ENCODE data around the gene EIF3A. TPM values are rescaled to one million over a fixed set of nuclear protein-coding genes. Genes with fewer than 3 reads are reported as not detected.
A peak's percentile ranks its signal among the peaks of the same experiment; 100 is the strongest.

EIF3A gene
- polyA plus RNA-seq, 4 donors: 41.8 to 143 (median 52.8) TPM

- DNase-seq (peak in 1 of 2 donors; percentile 8), FAIRE-seq (no peak)
- no peaks in the 10 kb centered on the region for H3K9me3 ChIP-seq (ENCODE audit: control insufficient read depth in 2 of 2, insufficient read depth in 1 of 2, low read depth in 1 of 2, low read length in 1 of 2)
- peaks cover 1 to 7% (median 5%) of the 10 kb centered on the region in 3 donors for H3K4me1 ChIP-seq (ENCODE audit: control insufficient read depth in 3 of 3, insufficient read depth in 2 of 3, low read depth in 1 of 3, low read length in 2 of 3)
- H3K27ac ChIP-seq (ENCODE audit: low read depth in 1 of 3, low read length in 2 of 3): peak overlapping the region in 1 of 3 donors; percentile 99
- peaks cover 0 to 10% (median 0%) of the 10 kb centered on the region in 3 donors for H3K36me3 ChIP-seq (ENCODE audit: control insufficient read depth in 3 of 3, insufficient read depth in 2 of 3, low read depth in 1 of 3, low read length in 3 of 3)
- 6 to 19% (median 7%) methylated on average over 10 of the region's 10 CpGs for WGBS, 3 donors
- H3K4me3 ChIP-seq (ENCODE audit: low read depth in 1 of 3, low read length in 3 of 3): peak overlapping the region in 2 of 3 donors; percentile 91 to 99
- no peaks in the 10 kb centered on the region for H3K27me3 ChIP-seq (ENCODE audit: control insufficient read depth in 3 of 3, insufficient read depth in 3 of 3, low read length in 3 of 3)
Observed at GRCh38 chr10:119078422-119079179, 2.0 kb downstream of the EIF3A start.

- Histone ChIP-seq H3K27ac (ENCODE audit: low read depth in 1 of 3, low read length in 2 of 3) (no peak overlapping the region), H3K27me3 (ENCODE audit: control insufficient read depth in 3 of 3, insufficient read depth in 3 of 3, low read length in 3 of 3) (no peaks in the 10 kb centered on the region), H3K4me3 (ENCODE audit: low read depth in 1 of 3, low read length in 3 of 3) (no peak overlapping the region), H3K9me3 (ENCODE audit: control insufficient read depth in 2 of 2, insufficient read depth in 1 of 2, low read depth in 1 of 2, low read length in 1 of 2) (no peaks in the 10 kb centered on the region), H3K4me1 (ENCODE audit: control insufficient read depth in 3 of 3, insufficient read depth in 2 of 3, low read depth in 1 of 3, low read length in 2 of 3) (peaks cover 1 to 5% (median 4%) of the 10 kb centered on the region in 3 donors), H3K36me3 (ENCODE audit: control insufficient read depth in 3 of 3, insufficient read depth in 2 of 3, low read depth in 1 of 3, low read length in 3 of 3) (peaks cover 5 to 24% (median 12%) of the 10 kb centered on the region in 3 donors)
- no peak for FAIRE-seq
- no peak for DNase-seq
- 80 to 82% (median 80%) methylated on average over 6 of the region's 6 CpGs for WGBS, 3 donors
Observed at GRCh38 chr10:119073584-119073983, 7.0 kb downstream of the EIF3A start.

- H3K27me3 ChIP-seq (ENCODE audit: control insufficient read depth in 3 of 3, insufficient read depth in 3 of 3, low read length in 3 of 3): no peaks in the 10 kb centered on the region
- FAIRE-seq: no peak
- no peak overlapping the region for H3K4me3 ChIP-seq (ENCODE audit: low read depth in 1 of 3, low read length in 3 of 3)
- H3K36me3 ChIP-seq (ENCODE audit: control insufficient read depth in 3 of 3, insufficient read depth in 2 of 3, low read depth in 1 of 3, low read length in 3 of 3): peaks cover 14 to 45% (median 19%) of the 10 kb centered on the region in 3 donors
- DNase-seq: no peak
- H3K27ac ChIP-seq (ENCODE audit: low read depth in 1 of 3, low read length in 2 of 3): no peak overlapping the region
- H3K4me1 ChIP-seq (ENCODE audit: control insufficient read depth in 3 of 3, insufficient read depth in 2 of 3, low read depth in 1 of 3, low read length in 2 of 3): no peaks in the 10 kb centered on the region
- H3K9me3 ChIP-seq (ENCODE audit: control insufficient read depth in 2 of 2, insufficient read depth in 1 of 2, low read depth in 1 of 2, low read length in 1 of 2): no peaks in the 10 kb centered on the region
- WGBS, 3 donors: 93 to 94% (median 94%) methylated on average over 9 of the region's 9 CpGs
Observed at GRCh38 chr10:119070395-119071165, 10.0 kb downstream of the EIF3A start.

GRCh38 chr10:119061926-119062325 lies 18.7 kb downstream of the EIF3A start:
- DNase-seq (no peak), FAIRE-seq (no peak)
- H3K4me1 ChIP-seq (ENCODE audit: control insufficient read depth in 3 of 3, insufficient read depth in 2 of 3, low read depth in 1 of 3, low read length in 2 of 3): no peaks in the 10 kb centered on the region
- H3K27ac ChIP-seq (ENCODE audit: low read depth in 1 of 3, low read length in 2 of 3): no peak overlapping the region
- H3K4me3 ChIP-seq (ENCODE audit: low read depth in 1 of 3, low read length in 3 of 3): no peak overlapping the region
- 92 to 96% (median 94%) methylated on average over 2 of the region's 2 CpGs for WGBS, 3 donors
- no peaks in the 10 kb centered on the region for H3K9me3 ChIP-seq (ENCODE audit: control insufficient read depth in 2 of 2, insufficient read depth in 1 of 2, low read depth in 1 of 2, low read length in 1 of 2)
- H3K36me3 ChIP-seq (ENCODE audit: control insufficient read depth in 3 of 3, insufficient read depth in 2 of 3, low read depth in 1 of 3, low read length in 3 of 3): peaks cover 26 to 49% (median 31%) of the 10 kb centered on the region in 3 donors
- no peaks in the 10 kb centered on the region for H3K27me3 ChIP-seq (ENCODE audit: control insufficient read depth in 3 of 3, insufficient read depth in 3 of 3, low read length in 3 of 3)

GRCh38 chr10:119061352-119061751 lies 19.3 kb downstream of the EIF3A start:
- no peaks in the 10 kb centered on the region for H3K27me3 ChIP-seq (ENCODE audit: control insufficient read depth in 3 of 3, insufficient read depth in 3 of 3, low read length in 3 of 3)
- no peak overlapping the region for H3K4me3 ChIP-seq (ENCODE audit: low read depth in 1 of 3, low read length in 3 of 3)
- no peak for FAIRE-seq
- no peak for DNase-seq
- WGBS, 3 donors: 65 to 77% (median 76%) methylated on average over 1 of the region's 1 CpG
- peaks cover 27 to 44% (median 32%) of the 10 kb centered on the region in 3 donors for H3K36me3 ChIP-seq (ENCODE audit: control insufficient read depth in 3 of 3, insufficient read depth in 2 of 3, low read depth in 1 of 3, low read length in 3 of 3)
- H3K4me1 ChIP-seq (ENCODE audit: control insufficient read depth in 3 of 3, insufficient read depth in 2 of 3, low read depth in 1 of 3, low read length in 2 of 3): no peaks in the 10 kb centered on the region
- no peak overlapping the region for H3K27ac ChIP-seq (ENCODE audit: low read depth in 1 of 3, low read length in 2 of 3)
- no peaks in the 10 kb centered on the region for H3K9me3 ChIP-seq (ENCODE audit: control insufficient read depth in 2 of 2, insufficient read depth in 1 of 2, low read depth in 1 of 2, low read length in 1 of 2)

- DNase-seq (no peak), FAIRE-seq (no peak)
- Histone ChIP-seq H3K27ac (ENCODE audit: low read depth in 1 of 3, low read length in 2 of 3) (no peak overlapping the region), H3K36me3 (ENCODE audit: control insufficient read depth in 3 of 3, insufficient read depth in 2 of 3, low read depth in 1 of 3, low read length in 3 of 3) (peaks cover 28 to 38% (median 36%) of the 10 kb centered on the region in 3 donors), H3K9me3 (ENCODE audit: control insufficient read depth in 2 of 2, insufficient read depth in 1 of 2, low read depth in 1 of 2, low read length in 1 of 2) (no peaks in the 10 kb centered on the region), H3K4me3 (ENCODE audit: low read depth in 1 of 3, low read length in 3 of 3) (no peak overlapping the region), H3K27me3 (ENCODE audit: control insufficient read depth in 3 of 3, insufficient read depth in 3 of 3, low read length in 3 of 3) (no peaks in the 10 kb centered on the region), H3K4me1 (ENCODE audit: control insufficient read depth in 3 of 3, insufficient read depth in 2 of 3, low read depth in 1 of 3, low read length in 2 of 3) (no peaks in the 10 kb centered on the region)
- 88 to 97% (median 97%) methylated on average over 1 of the region's 1 CpG for WGBS, 3 donors
Observed at GRCh38 chr10:119060107-119060506, 20.5 kb downstream of the EIF3A start.

GRCh38 chr10:119059557-119059956 lies 21.1 kb downstream of the EIF3A start:
- FAIRE-seq (no peak), DNase-seq (no peak)
- WGBS, 3 donors: 84 to 87% (median 84%) methylated on average over 4 of the region's 4 CpGs
- Histone ChIP-seq H3K4me3 (ENCODE audit: low read depth in 1 of 3, low read length in 3 of 3) (no peak overlapping the region), H3K27me3 (ENCODE audit: control insufficient read depth in 3 of 3, insufficient read depth in 3 of 3, low read length in 3 of 3) (no peaks in the 10 kb centered on the region), H3K36me3 (ENCODE audit: control insufficient read depth in 3 of 3, insufficient read depth in 2 of 3, low read depth in 1 of 3, low read length in 3 of 3) (peaks cover 26 to 38% (median 34%) of the 10 kb centered on the region in 3 donors), H3K4me1 (ENCODE audit: control insufficient read depth in 3 of 3, insufficient read depth in 2 of 3, low read depth in 1 of 3, low read length in 2 of 3) (no peaks in the 10 kb centered on the region), H3K9me3 (ENCODE audit: control insufficient read depth in 2 of 2, insufficient read depth in 1 of 2, low read depth in 1 of 2, low read length in 1 of 2) (no peaks in the 10 kb centered on the region), H3K27ac (ENCODE audit: low read depth in 1 of 3, low read length in 2 of 3) (no peak overlapping the region)

GRCh38 chr10:119058010-119058409 lies 22.6 kb downstream of the EIF3A start:
- 95 to 97% (median 95%) methylated on average over 11 of the region's 11 CpGs for WGBS, 3 donors
- no peak for FAIRE-seq
- no peak overlapping the region for H3K27ac ChIP-seq (ENCODE audit: low read depth in 1 of 3, low read length in 2 of 3)
- H3K36me3 ChIP-seq (ENCODE audit: control insufficient read depth in 3 of 3, insufficient read depth in 2 of 3, low read depth in 1 of 3, low read length in 3 of 3): peaks cover 27 to 45% (median 29%) of the 10 kb centered on the region in 3 donors
- DNase-seq: no peak
- no peak overlapping the region for H3K4me3 ChIP-seq (ENCODE audit: low read depth in 1 of 3, low read length in 3 of 3)
- H3K27me3 ChIP-seq (ENCODE audit: control insufficient read depth in 3 of 3, insufficient read depth in 3 of 3, low read length in 3 of 3): no peaks in the 10 kb centered on the region
- H3K4me1 ChIP-seq (ENCODE audit: control insufficient read depth in 3 of 3, insufficient read depth in 2 of 3, low read depth in 1 of 3, low read length in 2 of 3): no peaks in the 10 kb centered on the region
- no peaks in the 10 kb centered on the region for H3K9me3 ChIP-seq (ENCODE audit: control insufficient read depth in 2 of 2, insufficient read depth in 1 of 2, low read depth in 1 of 2, low read length in 1 of 2)
